OCI-LY7 (cell line): ENCODE measurements around the gene TSNAX. TPM values are rescaled to one million over a fixed set of nuclear protein-coding genes. Genes with fewer than 3 reads are reported as not detected.

Source experiments
- BruUV-seq: library from RNA; stranded (reverse); fragments of 400-500 nt; replicated peaks from 2 replicates; lab custom pipeline; 2021; lab: Mats Ljungman, UMichigan
- CTCF ChIA-PET: fragments of 300-600 bp; sonication (Branson Sonifier 250); formaldehyde crosslinking; loops from one replicate; lab custom pipeline; 2022; ENCODE audit warnings: antibody characterized with exemption; ENCODE audit not compliant: unreplicated experiment; lab: Charles Lee
- POLR2A ChIA-PET: fragments of 300-600 bp; sonication (Branson Sonifier 250); formaldehyde crosslinking; loops from one replicate; lab custom pipeline; 2022; ENCODE audit warnings: antibody characterized with exemption; lab: Charles Lee
- DNase-seq: peaks from one replicate; pipeline ENCODE4 v3.0.0-alpha.2; 2015; ENCODE audit warnings: low spot score
- H2AFZ ChIP-seq: fragments of 200-600 bp; sonication (generic), shearing (Covaris generic); 2 replicates; pipeline ENCODE4 v1.6.1; 2014; ENCODE audit warnings: mild to moderate bottlenecking, antibody characterized with exemption, low read length, moderate library complexity
- H3K27ac ChIP-seq: fragments of 200-600 bp; sonication (generic); 2 replicates; pipeline ENCODE4 v1.5.1; 2014; ENCODE audit warnings: mixed run types, low read depth, mild to moderate bottlenecking, moderate library complexity, low read length, inconsistent platforms; ENCODE audit not compliant: poor library complexity, severe bottlenecking
- H3K36me3 ChIP-seq: fragments of 200-600 bp; sonication (generic); 2 replicates; pipeline ENCODE4 v1.6.1; 2014; ENCODE audit warnings: mild to moderate bottlenecking, antibody characterized with exemption, low read length, moderate library complexity, mixed read lengths; ENCODE audit not compliant: insufficient read depth
- H3K4me1 ChIP-seq: fragments of 200-600 bp; sonication (generic); 2 replicates; pipeline ENCODE4 v1.5.1; 2014; ENCODE audit warnings: mild to moderate bottlenecking, low read length; ENCODE audit not compliant: insufficient read depth, poor library complexity, severe bottlenecking
- H3K4me2 ChIP-seq: fragments of 200-600 bp; sonication (generic); 2 replicates; pipeline ENCODE4 v1.6.1; 2014; ENCODE audit warnings: mild to moderate bottlenecking, low read length
- H3K4me3 ChIP-seq: fragments of 200-600 bp; sonication (generic); 2 replicates; pipeline ENCODE4 v1.5.1; 2014; ENCODE audit warnings: mild to moderate bottlenecking, low read depth, low read length; ENCODE audit not compliant: poor library complexity, severe bottlenecking
- H3K79me2 ChIP-seq: fragments of 200-600 bp; sonication (generic); 2 replicates; pipeline ENCODE4 v1.6.1; 2016; ENCODE audit warnings: low read depth, mild to moderate bottlenecking, low read length, moderate library complexity, mixed read lengths; ENCODE audit not compliant: insufficient read depth
- H3K9me2 ChIP-seq: fragments of 200-600 bp; sonication (generic); 2 replicates; pipeline ENCODE4 v1.6.1; 2016; ENCODE audit warnings: mild to moderate bottlenecking, low read length, mixed read lengths; ENCODE audit not compliant: insufficient read depth
- H3K9me3 ChIP-seq: fragments of 200-600 bp; sonication (generic); 2 replicates; pipeline ENCODE4 v1.6.1; 2014; ENCODE audit warnings: mild to moderate bottlenecking, mixed run types, low read length, mixed read lengths
- H4K20me1 ChIP-seq: fragments of 200-600 bp; sonication (generic); 2 replicates; pipeline ENCODE4 v1.6.1; 2014; ENCODE audit warnings: mild to moderate bottlenecking, antibody characterized with exemption, low read length, moderate library complexity, mixed read lengths; ENCODE audit not compliant: insufficient read depth
- EZH2phosphoT487 ChIP-seq: fragments of 200-600 bp; sonication (generic); IDR thresholded peaks from 2 replicates; pipeline ENCODE4 v1.6.1; 2018; ENCODE audit warnings: low read depth, borderline replicate concordance, mild to moderate bottlenecking, mixed run types, antibody characterized with exemption, low read length, moderate library complexity, mixed read lengths
- intact Hi-C: fragments of 100-400 bp; cut with micrococcal nuclease; formaldehyde crosslinking; loops from one replicate; pipeline ENCODE4 v1.10.0; 2022; ENCODE audit not compliant: unreplicated experiment
- total RNA-seq, 2 experiments: library from RNA; depleted of rRNA in 1 of 2; stranded (reverse); fragments of >200 nt in 1 of 2; shearing (Covaris generic) in 1 of 2; gene quantifications; 2 replicates each; pipeline ENCODE4 v1.2.3, GENCODE V29; 2014 to 2022
- TF ChIP-seq, protein P1 (sequence below): fragments of 200-600 bp; sonication (generic); conservative IDR thresholded peaks from 2 replicates; pipeline ENCODE4 v1.5.1; 2014; ENCODE audit warnings: mild to moderate bottlenecking, antibody characterized with exemption, low read length, moderate library complexity, mixed read lengths

Gene TSNAX
- total RNA-seq, 2 experiments from 2014 or later: 17.8 to 31.3 TPM

DNA sequence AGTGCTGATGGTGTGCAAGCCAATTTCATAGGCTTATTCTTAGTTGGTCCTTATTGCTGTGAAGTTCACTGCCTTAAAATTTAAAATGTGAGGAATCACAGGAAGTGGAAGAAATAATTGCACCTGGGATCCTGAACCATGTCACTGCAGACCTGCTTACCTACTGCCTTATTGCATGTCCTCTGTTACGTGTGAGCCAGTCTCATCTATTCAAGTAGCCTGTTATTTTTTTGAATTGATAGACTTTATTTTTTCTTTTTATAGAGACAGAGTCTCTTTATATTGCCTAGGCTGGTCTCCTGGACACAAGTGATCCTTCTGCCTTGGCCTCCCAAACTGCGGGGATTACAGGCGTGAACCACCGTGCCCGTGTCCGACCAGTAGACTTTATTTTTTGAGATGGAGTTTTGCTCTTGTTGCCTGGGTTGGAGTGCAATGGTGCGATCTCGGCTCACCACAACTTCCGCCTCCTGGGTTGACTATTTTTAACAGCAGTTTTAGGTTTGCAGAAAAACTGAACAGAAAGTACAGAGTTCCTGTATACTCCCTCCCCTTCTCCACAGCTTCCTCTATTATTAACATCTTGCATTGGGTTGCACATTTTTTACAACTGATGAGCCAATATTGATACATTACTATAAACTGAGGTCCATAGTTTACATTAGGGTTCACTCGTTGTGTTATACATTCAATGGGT, 84.1 kb downstream of the TSNAX start:
- intact Hi-C loops: loop anchor here (5.0 kb wide), 1 partner anchor 635 kb away; the partner anchor contains the start of genes ARV1 and TTC13
- POLR2A ChIA-PET: interaction anchor here (2.0 kb wide), 1 partner anchor 275 kb away, joined by 5 read pairs; the partner anchor contains the start of genes EXOC8 and SPRTN
- no TSS peak for BruUV-seq
- Histone ChIP-seq H3K9me3 (peaks cover 6% of the 10 kb centered on the region; the same call in 1 of the 2 replicates), H4K20me1 (0 out of 2 replicates have a peak, but pooled peaks cover 3% of the 10 kb centered on the region), H3K36me3 (no peaks in the 10 kb centered on the region; the same call in 1 of the 2 replicates), H3K4me3 (peak overlapping the region; percentile 41), H3K27ac (peak overlapping the region; percentile 26), H3K4me1 (peaks cover 24% of the 10 kb centered on the region), H2AFZ (no peak overlapping the region; the same call in 1 of the 2 replicates), H3K4me2 (peak overlapping the region; percentile 73), H3K9me2 (no peaks in the 10 kb centered on the region), H3K79me2 (no peaks in the 10 kb centered on the region)
- no peak for TF ChIP-seq EZH2phosphoT487
- TF ChIP-seq, protein P1, sequence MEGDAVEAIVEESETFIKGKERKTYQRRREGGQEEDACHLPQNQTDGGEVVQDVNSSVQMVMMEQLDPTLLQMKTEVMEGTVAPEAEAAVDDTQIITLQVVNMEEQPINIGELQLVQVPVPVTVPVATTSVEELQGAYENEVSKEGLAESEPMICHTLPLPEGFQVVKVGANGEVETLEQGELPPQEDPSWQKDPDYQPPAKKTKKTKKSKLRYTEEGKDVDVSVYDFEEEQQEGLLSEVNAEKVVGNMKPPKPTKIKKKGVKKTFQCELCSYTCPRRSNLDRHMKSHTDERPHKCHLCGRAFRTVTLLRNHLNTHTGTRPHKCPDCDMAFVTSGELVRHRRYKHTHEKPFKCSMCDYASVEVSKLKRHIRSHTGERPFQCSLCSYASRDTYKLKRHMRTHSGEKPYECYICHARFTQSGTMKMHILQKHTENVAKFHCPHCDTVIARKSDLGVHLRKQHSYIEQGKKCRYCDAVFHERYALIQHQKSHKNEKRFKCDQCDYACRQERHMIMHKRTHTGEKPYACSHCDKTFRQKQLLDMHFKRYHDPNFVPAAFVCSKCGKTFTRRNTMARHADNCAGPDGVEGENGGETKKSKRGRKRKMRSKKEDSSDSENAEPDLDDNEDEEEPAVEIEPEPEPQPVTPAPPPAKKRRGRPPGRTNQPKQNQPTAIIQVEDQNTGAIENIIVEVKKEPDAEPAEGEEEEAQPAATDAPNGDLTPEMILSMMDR: no peak
- peak; percentile 78 for DNase-seq
- CTCF ChIA-PET: no interaction called here

DNA sequence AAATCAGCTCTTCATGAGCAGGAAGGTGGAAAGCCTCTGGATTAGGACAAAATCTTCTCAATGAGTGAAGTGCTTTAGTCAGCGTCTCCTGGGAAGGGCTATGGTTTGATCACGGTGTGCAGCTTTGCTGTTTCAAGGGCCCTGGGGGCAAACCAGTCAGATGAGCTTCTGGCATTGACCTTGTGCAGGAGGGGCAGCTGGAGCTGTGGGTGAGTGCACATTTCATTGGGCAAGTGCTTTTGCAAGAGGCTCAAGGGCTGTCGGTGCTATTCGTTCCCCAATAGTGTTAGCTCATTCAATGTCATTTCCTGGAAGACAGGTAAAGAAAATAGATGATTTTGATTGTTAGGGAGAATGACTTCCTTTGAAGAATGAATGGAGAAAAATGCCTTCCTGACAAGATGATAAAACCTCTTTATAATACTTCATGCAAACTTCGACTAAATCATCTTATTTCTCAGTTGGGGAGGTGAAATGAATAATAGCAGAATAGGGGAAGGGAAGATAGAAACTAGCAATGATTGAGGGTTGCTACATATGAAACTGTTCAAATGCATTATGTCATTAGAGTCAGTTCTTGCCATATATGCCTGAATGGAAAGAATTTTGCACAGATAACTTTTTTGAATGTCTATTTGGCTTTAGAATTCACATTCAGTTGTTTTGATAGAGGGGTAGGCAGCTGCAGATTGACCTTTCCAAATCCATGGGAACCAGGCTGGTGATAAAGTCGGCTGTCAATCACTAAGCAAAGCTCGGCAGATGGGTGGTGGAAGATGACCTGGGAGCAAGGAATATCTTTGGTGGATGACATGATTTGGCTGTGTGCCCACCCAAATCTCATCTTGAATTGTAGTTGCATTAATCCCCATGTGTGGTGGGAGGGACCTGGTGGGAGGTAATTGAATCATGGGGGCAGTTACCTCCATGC, 85.2 kb downstream of the TSNAX start:
- peaks cover 6% of the 10 kb centered on the region; the same call in 1 of the 2 replicates for H3K9me3 ChIP-seq
- ChIA-PET CTCF (no interaction called here), POLR2A (interaction anchor here (0.7 to 2.0 kb wide), 2 partner anchors 276 to 615 kb away, joined by 3 to 5 read pairs; partner anchors contain the start of genes EXOC8 and SPRTN)
- peak overlapping the region; percentile 73 for H3K4me2 ChIP-seq
- H3K9me2 ChIP-seq: no peaks in the 10 kb centered on the region
- intact Hi-C loops: loop anchor here (5.0 kb wide), 1 partner anchor 636 kb away; the partner anchor contains the start of genes ARV1 and TTC13
- no peak overlapping the region for H3K27ac ChIP-seq
- H3K4me1 ChIP-seq: peaks cover 24% of the 10 kb centered on the region
- no peak overlapping the region for H2AFZ ChIP-seq
- DNase-seq: no peak
- no peak for TF ChIP-seq EZH2phosphoT487
- TF ChIP-seq, protein P1: no peak
- BruUV-seq: no TSS peak
- no peak overlapping the region for H3K4me3 ChIP-seq
- no peaks in the 10 kb centered on the region for H3K79me2 ChIP-seq
- H4K20me1 ChIP-seq: 0 out of 2 replicates have a peak, but pooled peaks cover 3% of the 10 kb centered on the region
- no peaks in the 10 kb centered on the region; the same call in 1 of the 2 replicates for H3K36me3 ChIP-seq

Other genes with a start within 250 kb of the TSNAX start
- gene EXOC8, start 190.8 kb upstream of the TSNAX start, total RNA-seq (2014; rRNA removed; shearing (Covaris generic)): 14.8 and 17.0 TPM in 2 replicates
- gene EXOC8, start 190.8 kb upstream of the TSNAX start, total RNA-seq (2022): 17.4 and 18.6 TPM in 2 replicates
- 10.9 and 14.6 TPM in 2 replicates for gene SPRTN, start 190.4 kb upstream of the TSNAX start, total RNA-seq (2014; rRNA removed; shearing (Covaris generic))
- gene SPRTN, start 190.4 kb upstream of the TSNAX start, total RNA-seq (2022): 16.4 and 17.7 TPM in 2 replicates
- gene EGLN1, start 106.4 kb upstream of the TSNAX start, total RNA-seq (2014; rRNA removed; shearing (Covaris generic)): 17.8 and 19.0 TPM in 2 replicates
- 27.0 and 36.6 TPM in 2 replicates for gene EGLN1, start 106.4 kb upstream of the TSNAX start, total RNA-seq (2022)
- not detected in 2 replicates for gene DISC1, start 98.1 kb downstream of the TSNAX start, total RNA-seq (2014; rRNA removed; shearing (Covaris generic))
- gene DISC1, start 98.1 kb downstream of the TSNAX start, total RNA-seq (2022): 0.91 and 1.4 TPM in 2 replicates